ENCODE data around the gene HNRNPL. TPM values are rescaled to one million over a fixed set of nuclear protein-coding genes. Genes with fewer than 3 reads are reported as not detected.

Gene HNRNPL
- total and polyA plus RNA-seq, 9 of the 15 experiments (the other 6 are each of a cell fraction or from before 2014, with no cell fraction given): 39.5 to 610 (median 299) TPM

DNA sequence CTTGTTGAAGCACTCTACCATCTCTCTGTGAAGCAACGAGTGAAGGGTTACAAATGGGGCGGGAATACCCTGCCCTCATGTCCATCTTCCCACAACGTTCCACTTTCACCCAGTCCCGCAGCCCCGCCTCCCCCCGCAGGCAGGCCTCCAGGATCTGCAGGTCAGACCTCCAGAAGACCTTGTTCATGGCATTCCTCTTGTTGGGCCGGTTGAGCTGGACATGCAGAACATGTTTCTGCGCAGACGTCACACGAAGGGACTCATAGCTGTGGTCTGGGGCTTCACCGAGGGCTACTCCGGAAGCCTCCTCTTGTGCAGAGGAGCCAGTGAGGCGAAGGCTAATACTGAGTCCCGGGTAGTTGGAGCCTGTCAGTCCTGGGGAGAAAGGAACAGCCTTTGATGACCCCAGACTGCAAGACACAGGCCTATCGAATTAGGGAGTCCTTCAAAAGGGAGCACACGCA lies 18.6 kb downstream of the HNRNPL start (continued):
- TF ChIP-seq ZNF407 (IDR thresholded peaks at IDR 0.05; ENCODE audit: low read depth): no peak
- TF ChIP-seq ZNF79 (CRISPR knock-in tag; IDR thresholded peaks at IDR 0.05; ENCODE audit: low read depth): no peak
- TF ChIP-seq ADNP (tag; IDR thresholded peaks at IDR 0.05): no peak
- TF ChIP-seq BRD4 (IDR thresholded peaks at IDR 0.05): no peak; the same call in 1 of the 2 replicates
- TF ChIP-seq, protein P1, sequence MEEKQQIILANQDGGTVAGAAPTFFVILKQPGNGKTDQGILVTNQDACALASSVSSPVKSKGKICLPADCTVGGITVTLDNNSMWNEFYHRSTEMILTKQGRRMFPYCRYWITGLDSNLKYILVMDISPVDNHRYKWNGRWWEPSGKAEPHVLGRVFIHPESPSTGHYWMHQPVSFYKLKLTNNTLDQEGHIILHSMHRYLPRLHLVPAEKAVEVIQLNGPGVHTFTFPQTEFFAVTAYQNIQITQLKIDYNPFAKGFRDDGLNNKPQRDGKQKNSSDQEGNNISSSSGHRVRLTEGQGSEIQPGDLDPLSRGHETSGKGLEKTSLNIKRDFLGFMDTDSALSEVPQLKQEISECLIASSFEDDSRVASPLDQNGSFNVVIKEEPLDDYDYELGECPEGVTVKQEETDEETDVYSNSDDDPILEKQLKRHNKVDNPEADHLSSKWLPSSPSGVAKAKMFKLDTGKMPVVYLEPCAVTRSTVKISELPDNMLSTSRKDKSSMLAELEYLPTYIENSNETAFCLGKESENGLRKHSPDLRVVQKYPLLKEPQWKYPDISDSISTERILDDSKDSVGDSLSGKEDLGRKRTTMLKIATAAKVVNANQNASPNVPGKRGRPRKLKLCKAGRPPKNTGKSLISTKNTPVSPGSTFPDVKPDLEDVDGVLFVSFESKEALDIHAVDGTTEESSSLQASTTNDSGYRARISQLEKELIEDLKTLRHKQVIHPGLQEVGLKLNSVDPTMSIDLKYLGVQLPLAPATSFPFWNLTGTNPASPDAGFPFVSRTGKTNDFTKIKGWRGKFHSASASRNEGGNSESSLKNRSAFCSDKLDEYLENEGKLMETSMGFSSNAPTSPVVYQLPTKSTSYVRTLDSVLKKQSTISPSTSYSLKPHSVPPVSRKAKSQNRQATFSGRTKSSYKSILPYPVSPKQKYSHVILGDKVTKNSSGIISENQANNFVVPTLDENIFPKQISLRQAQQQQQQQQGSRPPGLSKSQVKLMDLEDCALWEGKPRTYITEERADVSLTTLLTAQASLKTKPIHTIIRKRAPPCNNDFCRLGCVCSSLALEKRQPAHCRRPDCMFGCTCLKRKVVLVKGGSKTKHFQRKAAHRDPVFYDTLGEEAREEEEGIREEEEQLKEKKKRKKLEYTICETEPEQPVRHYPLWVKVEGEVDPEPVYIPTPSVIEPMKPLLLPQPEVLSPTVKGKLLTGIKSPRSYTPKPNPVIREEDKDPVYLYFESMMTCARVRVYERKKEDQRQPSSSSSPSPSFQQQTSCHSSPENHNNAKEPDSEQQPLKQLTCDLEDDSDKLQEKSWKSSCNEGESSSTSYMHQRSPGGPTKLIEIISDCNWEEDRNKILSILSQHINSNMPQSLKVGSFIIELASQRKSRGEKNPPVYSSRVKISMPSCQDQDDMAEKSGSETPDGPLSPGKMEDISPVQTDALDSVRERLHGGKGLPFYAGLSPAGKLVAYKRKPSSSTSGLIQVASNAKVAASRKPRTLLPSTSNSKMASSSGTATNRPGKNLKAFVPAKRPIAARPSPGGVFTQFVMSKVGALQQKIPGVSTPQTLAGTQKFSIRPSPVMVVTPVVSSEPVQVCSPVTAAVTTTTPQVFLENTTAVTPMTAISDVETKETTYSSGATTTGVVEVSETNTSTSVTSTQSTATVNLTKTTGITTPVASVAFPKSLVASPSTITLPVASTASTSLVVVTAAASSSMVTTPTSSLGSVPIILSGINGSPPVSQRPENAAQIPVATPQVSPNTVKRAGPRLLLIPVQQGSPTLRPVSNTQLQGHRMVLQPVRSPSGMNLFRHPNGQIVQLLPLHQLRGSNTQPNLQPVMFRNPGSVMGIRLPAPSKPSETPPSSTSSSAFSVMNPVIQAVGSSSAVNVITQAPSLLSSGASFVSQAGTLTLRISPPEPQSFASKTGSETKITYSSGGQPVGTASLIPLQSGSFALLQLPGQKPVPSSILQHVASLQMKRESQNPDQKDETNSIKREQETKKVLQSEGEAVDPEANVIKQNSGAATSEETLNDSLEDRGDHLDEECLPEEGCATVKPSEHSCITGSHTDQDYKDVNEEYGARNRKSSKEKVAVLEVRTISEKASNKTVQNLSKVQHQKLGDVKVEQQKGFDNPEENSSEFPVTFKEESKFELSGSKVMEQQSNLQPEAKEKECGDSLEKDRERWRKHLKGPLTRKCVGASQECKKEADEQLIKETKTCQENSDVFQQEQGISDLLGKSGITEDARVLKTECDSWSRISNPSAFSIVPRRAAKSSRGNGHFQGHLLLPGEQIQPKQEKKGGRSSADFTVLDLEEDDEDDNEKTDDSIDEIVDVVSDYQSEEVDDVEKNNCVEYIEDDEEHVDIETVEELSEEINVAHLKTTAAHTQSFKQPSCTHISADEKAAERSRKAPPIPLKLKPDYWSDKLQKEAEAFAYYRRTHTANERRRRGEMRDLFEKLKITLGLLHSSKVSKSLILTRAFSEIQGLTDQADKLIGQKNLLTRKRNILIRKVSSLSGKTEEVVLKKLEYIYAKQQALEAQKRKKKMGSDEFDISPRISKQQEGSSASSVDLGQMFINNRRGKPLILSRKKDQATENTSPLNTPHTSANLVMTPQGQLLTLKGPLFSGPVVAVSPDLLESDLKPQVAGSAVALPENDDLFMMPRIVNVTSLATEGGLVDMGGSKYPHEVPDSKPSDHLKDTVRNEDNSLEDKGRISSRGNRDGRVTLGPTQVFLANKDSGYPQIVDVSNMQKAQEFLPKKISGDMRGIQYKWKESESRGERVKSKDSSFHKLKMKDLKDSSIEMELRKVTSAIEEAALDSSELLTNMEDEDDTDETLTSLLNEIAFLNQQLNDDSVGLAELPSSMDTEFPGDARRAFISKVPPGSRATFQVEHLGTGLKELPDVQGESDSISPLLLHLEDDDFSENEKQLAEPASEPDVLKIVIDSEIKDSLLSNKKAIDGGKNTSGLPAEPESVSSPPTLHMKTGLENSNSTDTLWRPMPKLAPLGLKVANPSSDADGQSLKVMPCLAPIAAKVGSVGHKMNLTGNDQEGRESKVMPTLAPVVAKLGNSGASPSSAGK (IDR thresholded peaks at IDR 0.05): no peak; the same call in 1 of the 2 replicates
- TF ChIP-seq ZNF274 (IDR thresholded peaks at IDR 0.05; ENCODE audit: borderline replicate concordance, low read depth, low read length): no peak
- TF ChIP-seq EHMT2 (IDR thresholded peaks at IDR 0.05): no peak
- TF ChIP-seq ZFP1 (CRISPR knock-in tag; IDR thresholded peaks at IDR 0.05): no peak
- no peak for TF ChIP-seq KLF16 (IDR thresholded peaks at IDR 0.05)
- TF ChIP-seq HDAC6 (IDR thresholded peaks at IDR 0.05; ENCODE audit: low read depth, low read length): no peak
